BJ (cell line): Measurements from ENCODE around the gene MOK. TPM values are rescaled to one million over a fixed set of nuclear protein-coding genes. Genes with fewer than 3 reads are reported as not detected.

Experiments
- CTCF ChIA-PET: fragments of 350-600 bp; formaldehyde crosslinking; extraction: SDS; loops from one replicate; lab custom pipeline; 2021; ENCODE audit warnings: antibody characterized with exemption, inconsistent platforms; lab: Yijun Ruan, JAX
- POLR2A ChIA-PET: fragments of 300-600 bp; sonication (Branson Sonifier 250); formaldehyde crosslinking; extraction: SDS; loops from one replicate; lab custom pipeline; 2021; ENCODE audit warnings: antibody characterized with exemption; lab: Charles Lee
- DNase-seq: peaks from one replicate; pipeline ENCODE4 v3.0.0-alpha.2; 2011; ENCODE audit warnings: low read depth
- H3K27me3 ChIP-seq: 2 replicates; pipeline ENCODE4 v1.6.0; 2011; ENCODE audit warnings: low read length; ENCODE audit not compliant: control insufficient read depth, insufficient read depth
- H3K36me3 ChIP-seq: 2 replicates; pipeline ENCODE4 v1.5.1; 2011; ENCODE audit warnings: low read length; ENCODE audit not compliant: control insufficient read depth, insufficient read depth
- H3K4me3 ChIP-seq: 2 replicates; pipeline ENCODE4 v1.5.1; 2011; ENCODE audit warnings: low read depth, mild to moderate bottlenecking, control low read depth, low read length
- CTCF ChIP-seq: IDR thresholded peaks from 2 replicates; pipeline ENCODE4 v1.5.1; 2011; ENCODE audit warnings: low read depth, mild to moderate bottlenecking, control low read depth, inconsistent platforms, low read length, moderate library complexity; ENCODE audit not compliant: insufficient read depth
- polyA plus RNA-seq: library from polyadenylated mRNA; depleted of rRNA; stranded (reverse); fragments of >200 nt; gene quantifications from 2 replicates; pipeline ENCODE4 v1.2.3, GENCODE V29; 2011

MOK gene
- polyA plus RNA-seq, 1 experiment = 26.0 TPM

GRCh38 chr14:102233081-102233480 lies 71.9 kb downstream of the MOK start:
- Histone ChIP-seq H3K36me3 (peaks cover 8% of the 10 kb centered on the region), H3K27me3 (no peaks in the 10 kb centered on the region), H3K4me3 (no peak overlapping the region)
- DNase-seq = no peak
- no peak for TF ChIP-seq CTCF
- ChIA-PET CTCF (interaction anchor here (0.6 to 3.3 kb wide), 3 partner anchors 16 to 537 kb away, joined by 3 to 12 read pairs (median 4); no protein-coding TSS in a partner anchor), POLR2A (no interaction called here)

- H3K4me3 ChIP-seq = no peak overlapping the region
- H3K36me3 ChIP-seq = peaks cover 8% of the 10 kb centered on the region
- CTCF ChIA-PET = interaction anchor here (3.3 kb wide), 1 partner anchor 82 kb away, joined by 12 read pairs; no protein-coding TSS in a partner anchor
- no peaks in the 10 kb centered on the region for H3K27me3 ChIP-seq
- TF ChIP-seq CTCF = no peak
- no peak for DNase-seq
- POLR2A ChIA-PET = no interaction called here
These were observed 72.7 kb downstream of the MOK start for GRCh38 chr14:102232348-102232625.

- H3K27me3 ChIP-seq = no peaks in the 10 kb centered on the region
- TF ChIP-seq CTCF = no peak
- no peak overlapping the region for H3K4me3 ChIP-seq
- ChIA-PET CTCF (interaction anchor here (1.5 to 3.3 kb wide), 2 partner anchors 18 to 82 kb away, joined by 3 to 12 read pairs; no protein-coding TSS in a partner anchor), POLR2A (no interaction called here)
- no peak for DNase-seq
- peaks cover 8% of the 10 kb centered on the region for H3K36me3 ChIP-seq
These were observed 73.3 kb downstream of the MOK start for GRCh38 chr14:102231476-102232347.

- Histone ChIP-seq H3K36me3 (peaks cover 9% of the 10 kb centered on the region), H3K4me3 (no peak overlapping the region), H3K27me3 (no peaks in the 10 kb centered on the region)
- TF ChIP-seq CTCF = no peak
- DNase-seq = no peak
- POLR2A ChIA-PET = no interaction called here
- CTCF ChIA-PET = interaction anchor here (0.7 to 1.8 kb wide), 4 partner anchors 15 to 90 kb away, joined by 3 to 4 read pairs (median 4); no protein-coding TSS in a partner anchor
These were observed 74.3 kb downstream of the MOK start for GRCh38 chr14:102230481-102231210.

- peaks cover 9% of the 10 kb centered on the region for H3K36me3 ChIP-seq
- ChIA-PET CTCF (interaction anchor here (1.3 to 1.8 kb wide), 2 partner anchors 14 to 84 kb away, joined by 4 read pairs; no protein-coding TSS in a partner anchor), POLR2A (no interaction called here)
- H3K4me3 ChIP-seq = no peak overlapping the region
- TF ChIP-seq CTCF = no peak
- no peaks in the 10 kb centered on the region for H3K27me3 ChIP-seq
- DNase-seq = no peak
These were observed 75.2 kb downstream of the MOK start for GRCh38 chr14:102229739-102230092.
